Astrocyte (in vitro differentiated cells and primary cell): Measurements from ENCODE around the gene CLDN22. TPM values are rescaled to one million over a fixed set of nuclear protein-coding genes. Genes with fewer than 3 reads are reported as not detected.

Experiments
- DNase-seq: peaks from one replicate; pipeline ENCODE4 v3.0.0-alpha.2; 2010; ENCODE audit warnings: low read depth
- FAIRE-seq: peaks from 2 replicates; lab custom pipeline; 2011; peaks lifted over from hg19 to GRCh38; lab: Jason Lieb, UNC
- H2AFZ ChIP-seq: 2 replicates; pipeline ENCODE4 v1.6.0; 2012; ENCODE audit warnings: low read depth, low read length, inconsistent platforms
- H3K27ac ChIP-seq: 2 replicates; pipeline ENCODE4 v1.5.1; 2011; ENCODE audit warnings: low read depth, low read length, inconsistent platforms
- H3K27me3 ChIP-seq: 2 replicates; pipeline ENCODE4 v1.6.0; 2011; ENCODE audit warnings: low read length, inconsistent platforms; ENCODE audit not compliant: insufficient read depth
- H3K36me3 ChIP-seq: 2 replicates; pipeline ENCODE4 v1.5.1; 2011; ENCODE audit warnings: low read length, inconsistent platforms; ENCODE audit not compliant: insufficient read depth
- H3K4me1 ChIP-seq: 2 replicates; pipeline ENCODE4 v1.5.1; 2011; ENCODE audit warnings: low read length, inconsistent platforms; ENCODE audit not compliant: insufficient read depth
- H3K4me2 ChIP-seq: 2 replicates; pipeline ENCODE4 v1.6.0; 2012; ENCODE audit warnings: low read length, inconsistent platforms
- H3K4me3 ChIP-seq: 2 replicates; pipeline ENCODE4 v1.5.1; 2011; ENCODE audit warnings: low read depth, mild to moderate bottlenecking, low read length, inconsistent platforms; ENCODE audit not compliant: insufficient read depth
- H3K79me2 ChIP-seq: 2 replicates; pipeline ENCODE4 v1.6.0; 2012; ENCODE audit warnings: mild to moderate bottlenecking, low read length, inconsistent platforms; ENCODE audit not compliant: insufficient read depth
- H3K9ac ChIP-seq: 2 replicates; pipeline ENCODE4 v1.6.0; 2012; ENCODE audit warnings: mild to moderate bottlenecking, low read length, inconsistent platforms
- H3K9me3 ChIP-seq: 2 replicates; pipeline ENCODE4 v1.5.1; 2012; ENCODE audit warnings: low read depth, mild to moderate bottlenecking, low read length, inconsistent platforms; ENCODE audit not compliant: insufficient read depth
- H4K20me1 ChIP-seq: 2 replicates; pipeline ENCODE4 v1.6.0; 2012; ENCODE audit warnings: low read length, inconsistent platforms; ENCODE audit not compliant: insufficient read depth
- H3K27ac Mint-ChIP-seq: one replicate; pipeline ENCODE4 v1.8.0; 2021; ENCODE audit warnings: mild to moderate bottlenecking, mixed read lengths; ENCODE audit not compliant: unreplicated experiment
- H3K27me3 Mint-ChIP-seq: one replicate; pipeline ENCODE4 v1.8.0; 2021; ENCODE audit warnings: low read depth, mixed read lengths; ENCODE audit not compliant: unreplicated experiment
- H3K36me3 Mint-ChIP-seq: one replicate; pipeline ENCODE4 v1.8.0; 2021; ENCODE audit warnings: low read depth, mixed read lengths; ENCODE audit not compliant: unreplicated experiment
- H3K4me1 Mint-ChIP-seq: one replicate; pipeline ENCODE4 v1.8.0; 2021; ENCODE audit warnings: low read depth, mixed read lengths; ENCODE audit not compliant: unreplicated experiment
- H3K4me3 Mint-ChIP-seq: one replicate; pipeline ENCODE4 v1.8.0; 2021; ENCODE audit warnings: mild to moderate bottlenecking, moderate library complexity, mixed read lengths; ENCODE audit not compliant: unreplicated experiment
- H3K9me3 Mint-ChIP-seq: one replicate; pipeline ENCODE4 v1.8.0; 2021; ENCODE audit warnings: mild to moderate bottlenecking, mixed read lengths; ENCODE audit not compliant: unreplicated experiment
- EZH2 ChIP-seq: IDR thresholded peaks from 2 replicates; pipeline ENCODE4 v1.6.1; 2012; ENCODE audit warnings: mild to moderate bottlenecking, low read length, inconsistent platforms; ENCODE audit not compliant: insufficient read depth
- total RNA-seq: library from RNA; stranded (reverse); gene quantifications from 2 replicates; pipeline ENCODE4 v1.2.1, GENCODE V29; 2021
- TF ChIP-seq, protein P1 (sequence below): IDR thresholded peaks from 2 replicates; pipeline ENCODE4 v1.5.1; 2011; ENCODE audit warnings: low read depth, mild to moderate bottlenecking, inconsistent platforms, low read length, moderate library complexity; ENCODE audit not compliant: insufficient read depth

Gene CLDN22
- total RNA-seq, 1 donor from 2014 or later: not detected

DNA sequence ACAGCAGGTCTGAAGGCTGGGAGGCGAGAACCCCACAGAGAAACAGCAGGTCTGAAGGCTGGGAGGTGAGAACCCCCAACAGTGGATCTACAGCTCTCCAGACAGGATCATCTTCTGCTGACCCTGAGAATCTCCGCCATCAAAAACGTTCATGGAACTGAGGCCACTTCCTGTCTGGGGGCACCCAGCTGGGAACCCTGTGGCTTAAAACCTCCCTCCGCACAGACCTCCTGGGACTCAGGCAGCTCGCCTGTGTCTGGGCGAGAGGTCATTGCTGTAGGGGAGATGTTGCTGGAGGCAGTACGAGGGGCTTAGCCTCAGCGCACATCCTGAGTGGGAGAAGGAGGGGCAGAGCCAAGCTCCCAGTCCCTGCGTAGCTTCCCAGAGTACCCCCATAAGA, 17.3 kb upstream of the CLDN22 start:
- no peak for FAIRE-seq
- Histone ChIP-seq H3K4me2 (no peak overlapping the region), H3K4me3 (no peak overlapping the region), H4K20me1 (no peaks in the 10 kb centered on the region), H3K36me3 (no peaks in the 10 kb centered on the region), H3K79me2 (no peaks in the 10 kb centered on the region), H2AFZ (peak overlapping the region; percentile 31), H3K27me3 (no peaks in the 10 kb centered on the region), H3K9ac (no peak overlapping the region), H3K9me3 (no peaks in the 10 kb centered on the region), H3K4me1 (peaks cover 15% of the 10 kb centered on the region), H3K27ac (no peak overlapping the region)
- no peaks in the 10 kb centered on the region for H3K9me3 Mint-ChIP-seq
- H3K36me3 Mint-ChIP-seq: no peaks in the 10 kb centered on the region
- H3K4me1 Mint-ChIP-seq: peaks cover 23% of the 10 kb centered on the region
- DNase-seq: no peak
- no peak for TF ChIP-seq EZH2
- TF ChIP-seq, protein P1, sequence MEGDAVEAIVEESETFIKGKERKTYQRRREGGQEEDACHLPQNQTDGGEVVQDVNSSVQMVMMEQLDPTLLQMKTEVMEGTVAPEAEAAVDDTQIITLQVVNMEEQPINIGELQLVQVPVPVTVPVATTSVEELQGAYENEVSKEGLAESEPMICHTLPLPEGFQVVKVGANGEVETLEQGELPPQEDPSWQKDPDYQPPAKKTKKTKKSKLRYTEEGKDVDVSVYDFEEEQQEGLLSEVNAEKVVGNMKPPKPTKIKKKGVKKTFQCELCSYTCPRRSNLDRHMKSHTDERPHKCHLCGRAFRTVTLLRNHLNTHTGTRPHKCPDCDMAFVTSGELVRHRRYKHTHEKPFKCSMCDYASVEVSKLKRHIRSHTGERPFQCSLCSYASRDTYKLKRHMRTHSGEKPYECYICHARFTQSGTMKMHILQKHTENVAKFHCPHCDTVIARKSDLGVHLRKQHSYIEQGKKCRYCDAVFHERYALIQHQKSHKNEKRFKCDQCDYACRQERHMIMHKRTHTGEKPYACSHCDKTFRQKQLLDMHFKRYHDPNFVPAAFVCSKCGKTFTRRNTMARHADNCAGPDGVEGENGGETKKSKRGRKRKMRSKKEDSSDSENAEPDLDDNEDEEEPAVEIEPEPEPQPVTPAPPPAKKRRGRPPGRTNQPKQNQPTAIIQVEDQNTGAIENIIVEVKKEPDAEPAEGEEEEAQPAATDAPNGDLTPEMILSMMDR: no peak
- no peak overlapping the region for H3K4me3 Mint-ChIP-seq
- H3K27me3 Mint-ChIP-seq: no peaks in the 10 kb centered on the region
- no peak overlapping the region for H3K27ac Mint-ChIP-seq

DNA sequence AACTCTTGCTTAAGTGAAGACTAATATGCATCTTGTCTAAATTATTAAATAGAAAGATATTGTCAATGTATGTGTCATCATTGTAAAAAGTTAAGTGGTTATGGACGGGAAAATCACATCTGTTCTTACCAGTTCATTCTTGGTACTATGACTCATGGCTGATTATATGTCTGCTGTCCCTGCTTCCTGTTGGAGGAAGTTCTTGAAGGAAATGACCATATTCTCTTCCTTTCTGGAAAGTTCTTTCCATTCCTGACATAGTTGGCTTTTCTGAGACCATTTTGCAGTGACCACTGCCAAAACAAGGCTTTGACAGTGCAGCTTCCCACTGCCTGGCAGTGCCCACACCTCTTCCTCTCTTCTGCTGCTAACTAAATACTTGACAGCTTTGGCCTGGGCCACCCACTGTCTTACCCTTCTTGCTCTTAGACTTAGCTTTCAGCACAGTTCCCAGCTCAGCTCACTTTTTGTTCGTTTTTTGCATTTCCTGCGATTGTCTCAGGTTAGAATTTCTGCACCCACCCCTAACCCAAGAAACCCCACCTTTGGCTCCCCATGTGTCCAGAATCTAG, 15.4 kb upstream of the CLDN22 start:
- peak; percentile 94 for DNase-seq
- H3K9me3 ChIP-seq: no peaks in the 10 kb centered on the region
- H3K4me3 ChIP-seq: no peak overlapping the region
- H3K4me1 ChIP-seq: peaks cover 15% of the 10 kb centered on the region
- Mint-ChIP-seq H3K9me3 (no peaks in the 10 kb centered on the region), H3K27ac (peak overlapping the region; percentile 67), H3K27me3 (peaks cover 4% of the 10 kb centered on the region), H3K4me1 (peaks cover 24% of the 10 kb centered on the region), H3K36me3 (no peaks in the 10 kb centered on the region), H3K4me3 (no peak overlapping the region)
- no peaks in the 10 kb centered on the region for H3K27me3 ChIP-seq
- peak; percentile 100 for FAIRE-seq
- peak overlapping the region; percentile 35 for H3K4me2 ChIP-seq
- no peaks in the 10 kb centered on the region for H4K20me1 ChIP-seq
- H3K9ac ChIP-seq: no peak overlapping the region
- H2AFZ ChIP-seq: no peak overlapping the region
- no peaks in the 10 kb centered on the region for H3K36me3 ChIP-seq
- H3K27ac ChIP-seq: peak overlapping the region; percentile 61
- no peaks in the 10 kb centered on the region for H3K79me2 ChIP-seq
- TF ChIP-seq EZH2: no peak
- TF ChIP-seq, protein P1: no peak

DNA sequence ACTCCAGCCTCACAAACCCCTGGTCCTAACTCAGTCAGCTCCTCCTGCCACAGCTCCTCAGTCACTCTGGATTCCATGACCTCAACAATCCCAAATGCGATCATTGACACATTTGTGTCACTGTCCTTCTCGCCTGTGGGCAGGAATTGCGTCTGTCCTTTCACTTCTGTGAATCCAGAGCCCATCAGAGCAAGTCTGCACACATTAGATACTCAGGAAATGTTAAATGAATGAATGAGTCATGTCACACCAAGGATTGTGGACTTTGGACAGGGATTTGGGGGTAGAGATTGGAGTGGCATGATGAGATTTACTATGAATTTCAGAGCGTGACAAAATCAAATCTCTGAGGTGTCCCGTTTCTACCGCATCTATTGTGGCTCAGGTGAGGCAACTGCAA, 13.9 kb upstream of the CLDN22 start:
- Histone ChIP-seq H3K36me3 (no peaks in the 10 kb centered on the region), H3K4me1 (peaks cover 15% of the 10 kb centered on the region), H3K4me2 (peak overlapping the region; percentile 25), H2AFZ (peak overlapping the region; percentile 49), H4K20me1 (no peaks in the 10 kb centered on the region), H3K79me2 (no peaks in the 10 kb centered on the region), H3K4me3 (no peak overlapping the region), H3K9me3 (no peaks in the 10 kb centered on the region), H3K9ac (no peak overlapping the region), H3K27ac (no peak overlapping the region), H3K27me3 (no peaks in the 10 kb centered on the region)
- Mint-ChIP-seq H3K9me3 (no peaks in the 10 kb centered on the region), H3K27me3 (peaks cover 4% of the 10 kb centered on the region), H3K4me1 (peaks cover 27% of the 10 kb centered on the region), H3K36me3 (peaks cover under 1% of the 10 kb centered on the region), H3K27ac (peak overlapping the region; percentile 60), H3K4me3 (no peak overlapping the region)
- DNase-seq (no peak), FAIRE-seq (no peak)
- TF ChIP-seq EZH2: no peak
- TF ChIP-seq, protein P1: no peak
